HG03575 (cell line): ENCODE results near the gene SCUBE3.

Experiments
- ATAC-seq: cut with Tn5 transposase; IDR thresholded peaks from one replicate; pipeline ENCODE4 v1.9.1; 2021; ENCODE audit not compliant: unreplicated experiment, insufficient number of reproducible peaks, low FRiP score; ENCODE audit errors: extremely low read depth

Gene SCUBE3

DNA sequence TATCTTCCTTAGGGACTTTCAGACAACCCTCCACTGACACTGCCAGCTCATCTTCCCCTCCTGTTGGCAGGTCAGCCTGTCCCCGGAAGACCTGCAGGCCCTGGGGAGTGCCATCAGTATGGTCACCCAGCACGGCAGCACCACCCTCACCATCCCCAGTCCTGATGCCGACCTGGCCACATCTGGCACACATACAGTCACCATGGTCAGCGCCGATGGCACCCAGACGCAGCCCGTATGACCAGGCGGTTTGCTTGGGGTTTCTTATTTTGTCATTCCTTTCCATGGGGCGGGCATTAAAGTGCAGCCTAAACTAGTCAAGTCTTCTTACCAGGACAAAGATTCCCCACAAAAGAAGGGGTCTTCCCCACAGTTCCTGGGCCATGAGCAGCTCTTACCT, 79.9 kb downstream of the SCUBE3 start:
- no peak for ATAC-seq

DNA sequence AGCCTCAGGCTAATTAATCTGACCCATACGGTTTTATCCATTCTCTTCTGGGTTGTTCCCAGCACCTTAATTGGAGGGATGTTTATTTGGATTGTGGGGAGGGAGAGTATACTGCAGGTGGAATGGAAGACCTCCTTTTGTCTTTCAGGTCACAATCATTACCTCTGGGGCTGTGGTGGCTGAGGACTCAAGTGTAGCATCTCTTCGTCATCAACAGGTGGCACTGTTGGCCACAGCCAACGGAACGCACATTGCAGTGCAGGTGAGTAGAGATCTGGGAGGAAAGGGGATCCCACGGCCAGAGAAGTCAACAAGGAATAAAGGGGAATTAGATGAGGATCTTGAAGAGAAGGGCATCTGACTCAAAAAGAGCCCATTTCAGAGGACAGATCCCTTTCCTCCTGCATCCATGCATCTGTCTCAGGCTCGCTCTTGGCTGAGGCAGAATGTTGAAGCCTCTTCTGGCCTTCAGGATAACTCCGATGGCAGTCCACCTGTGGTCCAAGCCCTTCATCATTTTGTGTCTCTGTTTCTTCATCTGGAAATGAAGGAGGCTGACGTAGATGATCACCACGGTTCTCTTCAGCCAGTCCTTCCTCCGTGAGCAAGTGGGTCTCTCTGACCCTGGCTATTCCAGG, 80.7 kb downstream of the SCUBE3 start:
- no peak for ATAC-seq

DNA sequence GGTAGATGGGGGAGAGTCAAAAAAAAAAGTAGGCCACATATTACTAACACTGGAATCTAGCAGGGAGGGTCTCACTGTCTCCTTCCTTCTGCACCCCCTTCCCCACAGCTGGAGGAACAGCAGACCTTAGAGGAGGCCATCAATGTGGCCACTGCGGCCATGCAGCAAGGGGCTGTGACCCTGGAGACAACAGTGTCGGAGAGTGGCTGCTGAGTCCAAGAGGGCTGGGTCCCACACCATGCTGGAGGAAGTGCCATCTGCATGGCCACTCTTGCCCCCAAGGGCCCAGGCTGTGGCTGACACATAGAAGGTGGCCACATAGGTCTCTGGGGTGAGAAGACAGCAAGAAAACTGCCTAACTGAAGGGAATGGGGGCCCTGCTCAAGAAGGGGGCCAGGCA, 81.3 kb downstream of the SCUBE3 start:
- no peak for ATAC-seq

DNA sequence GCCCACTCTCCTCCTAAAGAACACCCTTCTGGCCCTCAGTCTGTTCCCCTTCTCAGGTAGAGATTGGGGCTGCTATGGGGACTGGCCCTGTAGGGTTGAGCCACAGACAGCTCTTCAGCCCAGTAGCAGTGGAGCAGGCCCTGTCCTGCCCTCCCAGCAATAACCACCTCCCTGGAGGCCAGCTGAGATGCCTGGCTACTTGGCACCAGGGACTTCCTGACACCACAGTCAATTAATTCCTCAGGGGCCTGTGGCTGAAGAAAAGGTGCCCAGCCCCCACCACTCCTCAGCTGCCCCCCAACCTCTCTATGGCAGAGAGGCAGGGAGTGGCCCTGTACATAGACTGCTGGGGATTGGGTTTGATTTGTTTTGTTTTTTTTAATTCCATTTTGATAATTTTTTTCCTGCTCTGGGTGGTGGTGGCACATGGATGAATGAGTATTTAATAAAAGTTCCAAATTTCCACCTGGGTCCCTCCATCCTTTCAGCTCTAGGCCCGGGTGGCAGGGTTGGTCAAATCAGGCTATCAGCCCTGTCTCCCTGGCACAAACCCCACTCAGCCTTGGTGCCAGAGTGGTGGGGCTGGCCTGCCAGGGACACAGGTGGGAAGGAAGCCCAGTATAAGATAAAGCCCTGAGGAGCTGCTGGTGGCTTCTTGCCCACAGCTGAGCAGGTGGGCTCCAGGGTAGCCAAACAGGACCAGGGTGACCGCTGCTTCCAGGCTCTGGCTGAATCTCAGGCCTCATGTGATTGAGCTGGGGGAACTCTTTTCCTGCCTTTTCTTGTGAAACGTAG, 82.0 kb downstream of the SCUBE3 start:
- ATAC-seq = no peak

DNA sequence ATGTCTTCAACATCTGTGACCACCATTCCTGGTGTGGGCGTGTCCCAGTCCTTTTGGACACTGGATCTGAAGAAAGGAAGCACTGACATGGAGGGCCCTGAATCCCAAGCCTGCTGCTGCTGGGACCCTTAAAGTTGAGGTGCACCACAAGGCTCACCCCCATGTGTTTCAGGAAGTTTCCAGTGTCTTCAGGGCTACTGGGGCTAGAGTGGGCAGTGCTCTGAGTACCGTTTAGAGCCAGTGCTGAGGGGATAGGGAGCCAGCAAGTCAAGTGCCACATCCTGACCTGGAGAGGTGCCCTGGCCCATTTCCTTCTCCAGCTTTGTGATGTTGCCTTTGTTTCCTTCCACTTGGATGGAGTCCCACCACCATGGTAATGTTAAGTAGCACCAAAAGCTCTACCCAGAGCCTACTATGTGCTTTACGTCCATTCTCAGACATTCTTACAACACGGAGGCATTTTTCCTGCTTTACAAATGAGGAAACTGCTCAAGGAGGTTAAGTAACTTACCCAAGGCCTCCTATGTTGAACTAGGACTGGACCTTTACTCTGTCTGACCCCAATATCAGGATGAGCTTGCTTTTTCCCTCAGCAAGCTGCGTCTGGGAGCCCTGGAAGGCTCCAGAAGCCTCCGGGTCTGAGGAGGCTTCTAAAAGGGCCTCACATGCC, 83.3 kb downstream of the SCUBE3 start:
- ATAC-seq = no peak

DNA sequence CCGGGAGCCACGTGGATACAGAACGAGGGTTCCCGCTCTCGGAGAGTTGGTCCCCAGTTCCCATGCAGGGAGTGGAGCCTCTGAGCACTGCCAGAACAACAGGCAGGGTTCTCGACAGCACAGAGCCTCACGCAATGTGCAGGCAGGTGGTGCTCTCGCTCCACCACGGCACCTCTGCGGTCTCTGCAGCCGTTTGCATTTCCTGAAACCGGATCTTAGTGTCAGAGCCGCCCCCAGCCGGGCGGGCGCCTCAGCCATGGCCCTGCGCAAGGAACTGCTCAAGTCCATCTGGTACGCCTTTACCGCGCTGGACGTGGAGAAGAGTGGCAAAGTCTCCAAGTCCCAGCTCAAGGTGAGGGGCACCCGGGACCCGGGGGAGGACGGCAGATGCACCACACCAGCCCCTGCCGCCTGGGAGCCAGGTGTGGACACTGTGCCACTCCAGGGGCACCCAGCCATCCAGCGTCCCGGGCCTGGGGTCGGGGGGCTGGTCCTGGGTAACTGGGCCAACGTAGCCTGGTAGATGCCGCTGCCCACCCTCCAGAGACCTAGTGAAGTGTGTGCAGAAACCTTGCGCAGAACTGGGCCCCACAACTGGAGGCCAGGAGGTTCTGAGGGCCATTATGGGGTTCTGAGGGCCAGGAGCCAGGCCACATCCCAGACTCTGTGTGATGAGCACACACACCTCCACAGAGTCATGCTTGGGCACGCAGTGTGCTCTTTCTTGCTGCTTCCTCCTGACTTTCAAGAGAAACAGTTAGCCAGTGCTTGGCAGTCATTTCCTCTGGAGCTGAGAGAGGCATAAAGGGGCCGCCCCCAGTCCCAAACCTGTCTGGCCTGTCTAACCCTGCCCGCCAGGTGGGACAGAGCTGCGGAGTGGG, 84.1 kb downstream of the SCUBE3 start, which contains the start of gene DEF6:
Gene DEF6 (plus strand): TSS at position 218 of the 881 bp plus-strand sequence. CDS start 39 bp downstream, at position 257.
- no peak for ATAC-seq

DNA sequence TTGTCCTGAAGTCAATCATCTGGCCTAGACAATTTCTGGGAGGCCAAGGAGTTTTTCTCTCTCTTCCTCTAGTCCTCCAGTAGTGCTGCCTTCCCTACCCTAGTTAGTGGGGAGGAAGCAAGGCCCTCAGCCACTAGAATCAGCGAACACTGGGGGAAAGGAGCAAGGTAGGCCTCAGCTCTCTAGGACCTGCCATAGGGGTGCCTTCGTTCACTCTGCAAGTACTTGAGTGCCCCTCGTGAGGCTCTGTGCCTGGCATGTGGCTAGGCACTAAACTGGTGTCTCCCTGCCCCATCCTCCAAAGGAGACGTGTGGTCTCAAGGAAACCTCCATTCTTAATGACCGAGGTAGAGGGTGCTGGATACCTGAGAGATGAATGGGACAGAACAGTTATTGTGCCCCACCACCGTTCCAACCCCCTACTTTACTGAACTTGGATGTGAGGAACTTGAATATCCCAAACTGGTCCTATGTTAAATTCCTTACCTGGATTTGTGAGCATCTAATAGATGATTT, 84.9 kb downstream of the SCUBE3 start:
- no peak for ATAC-seq

DNA sequence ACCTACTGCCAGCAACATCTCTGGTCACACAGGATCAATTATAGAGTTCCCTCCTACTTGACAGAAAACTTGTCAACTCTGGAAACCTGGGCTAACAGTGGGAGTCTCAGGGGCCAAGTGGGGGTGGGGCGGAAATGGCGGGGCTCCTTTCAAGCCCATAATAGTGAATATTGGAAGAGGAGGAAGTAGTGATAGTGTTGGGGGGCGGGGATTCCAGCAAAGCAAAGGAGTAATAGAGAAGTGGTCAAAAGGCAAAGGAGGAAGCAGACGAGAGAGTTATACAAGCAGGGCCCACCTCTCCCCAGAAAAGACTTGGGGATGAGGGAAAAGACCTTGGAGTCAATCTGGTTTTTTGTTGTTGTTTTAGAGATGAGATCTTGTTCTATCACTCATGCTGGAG, 85.9 kb downstream of the SCUBE3 start:
- no peak for ATAC-seq

DNA sequence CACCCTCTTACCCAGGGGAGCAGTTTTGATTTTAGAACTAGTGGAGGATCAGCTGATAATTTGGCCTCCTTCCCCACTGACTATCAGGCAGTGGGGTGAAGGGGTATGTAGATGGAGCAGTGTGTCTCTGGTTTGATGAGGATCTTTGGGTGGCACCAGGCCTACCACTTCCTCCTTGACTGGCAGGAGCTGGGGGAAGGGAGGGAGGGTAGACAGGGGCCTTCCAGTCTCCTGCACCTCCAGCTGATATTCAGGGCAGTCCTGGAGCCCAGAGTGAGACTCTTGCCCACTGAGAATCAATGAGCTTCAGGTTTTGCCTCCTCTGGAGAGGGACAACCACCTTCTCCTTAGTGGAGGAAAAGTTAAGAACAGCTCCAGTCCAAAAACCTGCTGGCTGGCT, 87.1 kb downstream of the SCUBE3 start:
- no peak for ATAC-seq
